Activated naive CD8-positive, alpha-beta T cell (primary cell): ENCODE data around the gene WIPF1.
A peak's percentile ranks its signal among the peaks of the same experiment; 100 is the strongest.
"Not testable (repeated sequence)": the region's sequence is repeated elsewhere in the genome, so short reads cannot be mapped to it uniquely, and the experiment has no call there.

Experiments
- H3K27ac Mint-ChIP-seq: one replicate; pipeline ENCODE4 v1.8.0; 2021; ENCODE audit warnings: mixed read lengths
- H3K27me3 Mint-ChIP-seq: one replicate; pipeline ENCODE4 v1.8.0; 2021; ENCODE audit warnings: mixed read lengths
- H3K36me3 Mint-ChIP-seq: one replicate; pipeline ENCODE4 v1.8.0; 2021; ENCODE audit warnings: mixed read lengths
- H3K4me1 Mint-ChIP-seq: one replicate; pipeline ENCODE4 v1.8.0; 2021; ENCODE audit warnings: low read depth, mixed read lengths
- H3K4me3 Mint-ChIP-seq: one replicate; pipeline ENCODE4 v1.8.0; 2021; ENCODE audit warnings: mild to moderate bottlenecking, mixed read lengths
- H3K9me3 Mint-ChIP-seq: one replicate; pipeline ENCODE4 v1.8.0; 2021; ENCODE audit warnings: low read depth, mixed read lengths

WIPF1 gene

DNA sequence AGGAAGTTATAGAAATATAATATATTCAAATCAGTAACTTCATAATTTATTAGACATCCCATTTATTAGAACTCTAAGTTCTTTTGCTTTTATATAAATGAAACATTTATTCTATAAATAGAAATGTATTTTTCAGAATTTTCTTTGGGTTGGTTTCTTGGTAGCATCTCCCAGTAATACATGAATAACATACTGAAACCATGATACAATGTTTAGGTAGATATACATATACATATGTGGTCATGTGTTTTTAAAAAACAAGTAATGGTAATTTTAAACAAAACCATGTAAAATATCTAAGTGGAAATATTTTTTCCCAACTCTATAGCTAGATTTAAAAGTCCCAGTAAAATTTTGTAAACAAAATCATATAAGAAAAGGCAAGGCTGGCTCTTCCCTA lies 36.9 kb downstream of the WIPF1 start:
- Mint-ChIP-seq H3K4me1 (peaks cover 17% of the 10 kb centered on the region), H3K4me3 (no peak overlapping the region), H3K27ac (peak overlapping the region; percentile 47), H3K36me3 (peaks cover 6% of the 10 kb centered on the region), H3K27me3 (no peaks in the 10 kb centered on the region), H3K9me3 (no peaks in the 10 kb centered on the region)

DNA sequence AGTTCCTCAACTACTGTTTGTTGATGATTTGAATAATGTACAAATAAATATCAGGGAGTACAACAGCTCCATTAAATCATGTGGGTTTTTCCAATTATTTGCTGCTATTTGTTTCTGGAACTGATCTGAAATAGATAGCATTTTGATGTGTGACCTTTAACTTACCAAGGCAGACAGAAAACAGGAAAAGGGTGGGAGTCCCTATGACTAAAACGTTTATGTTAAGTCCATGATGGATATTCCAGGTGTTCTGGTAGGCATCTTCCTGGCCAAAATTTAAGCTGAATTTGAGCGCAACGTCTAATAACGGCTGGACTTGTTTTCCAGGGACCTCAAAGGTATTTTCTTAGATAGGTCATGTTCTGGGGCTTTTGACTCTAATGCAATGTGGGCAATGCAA lies 41.6 kb downstream of the WIPF1 start:
- Mint-ChIP-seq H3K27ac (peak overlapping the region; percentile 66), H3K4me3 (no peak overlapping the region)

DNA sequence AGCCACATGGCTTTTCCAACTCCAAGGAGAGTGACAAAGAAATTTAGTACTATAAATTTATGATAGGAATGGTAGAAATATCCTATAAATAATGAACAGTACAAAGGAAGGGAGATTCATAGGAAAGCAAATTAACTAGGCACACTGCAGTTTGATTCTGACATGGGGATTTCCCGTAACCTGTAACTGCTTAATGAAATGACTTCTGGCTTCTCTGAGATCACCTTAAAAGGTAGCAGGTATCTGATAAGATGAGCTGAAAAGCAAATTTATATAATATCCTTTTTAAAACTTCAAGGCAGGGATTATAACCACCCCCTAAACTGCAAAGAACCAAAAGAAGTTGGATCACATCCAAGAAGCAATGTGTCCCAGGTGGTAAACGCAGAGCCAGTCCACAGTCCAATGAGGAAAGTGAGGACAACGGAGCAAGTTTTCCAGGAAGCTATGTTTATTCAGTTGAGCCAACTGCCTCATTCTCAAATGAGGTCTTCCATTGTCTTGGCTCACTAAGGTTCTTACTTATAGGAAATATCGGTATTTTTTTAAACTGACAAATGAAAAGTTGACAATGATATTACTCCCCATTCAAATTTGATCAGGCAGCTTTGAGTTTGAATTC lies 43.0 kb downstream of the WIPF1 start:
- H3K9me3 Mint-ChIP-seq, result no peaks in the 10 kb centered on the region
- H3K4me3 Mint-ChIP-seq, result peak overlapping the region; percentile 15
- peaks cover 3% of the 10 kb centered on the region for H3K36me3 Mint-ChIP-seq
- peaks cover 43% of the 10 kb centered on the region for H3K4me1 Mint-ChIP-seq
- H3K27me3 Mint-ChIP-seq, result no peaks in the 10 kb centered on the region
- peak overlapping the region; percentile 83 for H3K27ac Mint-ChIP-seq

More for the DNA sequence above, 41.6 kb downstream of the WIPF1 start:
- Mint-ChIP-seq H3K9me3 (no peaks in the 10 kb centered on the region), H3K4me1 (peaks cover 50% of the 10 kb centered on the region), H3K36me3 (peaks cover 3% of the 10 kb centered on the region), H3K27me3 (no peaks in the 10 kb centered on the region)

- peaks cover 3% of the 10 kb centered on the region for H3K36me3 Mint-ChIP-seq
- no peaks in the 10 kb centered on the region for H3K9me3 Mint-ChIP-seq
- peak overlapping the region; percentile 21 for H3K4me3 Mint-ChIP-seq
- H3K4me1 Mint-ChIP-seq, result peaks cover 44% of the 10 kb centered on the region
- peak overlapping the region; percentile 83 for H3K27ac Mint-ChIP-seq
- H3K27me3 Mint-ChIP-seq, result no peaks in the 10 kb centered on the region
Observed at GRCh38 chr2:174553811-174554493, 43.7 kb downstream of the WIPF1 start.

- H3K27me3 Mint-ChIP-seq, result no peaks in the 10 kb centered on the region
- no peak overlapping the region for H3K4me3 Mint-ChIP-seq
- H3K9me3 Mint-ChIP-seq, result no peaks in the 10 kb centered on the region
- H3K36me3 Mint-ChIP-seq, result peaks cover 5% of the 10 kb centered on the region
- H3K27ac Mint-ChIP-seq, result peak overlapping the region; percentile 75
- peaks cover 44% of the 10 kb centered on the region for H3K4me1 Mint-ChIP-seq
Observed at GRCh38 chr2:174552880-174553279, 44.7 kb downstream of the WIPF1 start.

DNA sequence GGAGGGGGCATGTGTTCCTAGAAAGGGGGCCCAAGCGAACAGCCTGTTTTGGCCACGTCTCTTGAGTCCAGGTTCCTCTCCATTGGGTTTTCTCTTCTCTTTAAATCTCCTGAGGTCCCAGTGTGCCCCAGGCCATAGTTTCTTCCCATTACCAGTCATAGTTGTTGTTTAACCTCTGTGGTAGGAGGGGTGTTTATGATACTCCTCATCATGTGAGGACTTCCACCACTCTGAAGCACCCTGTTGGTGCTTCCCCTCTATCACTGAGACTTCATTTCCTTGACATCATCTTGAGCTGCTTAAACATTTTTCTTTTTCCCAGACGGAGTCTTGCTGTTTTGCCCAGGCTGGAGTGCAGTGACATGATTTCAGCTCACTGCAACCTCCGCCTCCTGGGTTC lies 45.9 kb downstream of the WIPF1 start:
- H3K27ac Mint-ChIP-seq, result peak overlapping the region; percentile 75
- peaks cover 47% of the 10 kb centered on the region for H3K4me1 Mint-ChIP-seq
- H3K27me3 Mint-ChIP-seq, result no peaks in the 10 kb centered on the region
- no peak overlapping the region for H3K4me3 Mint-ChIP-seq
- H3K9me3 Mint-ChIP-seq, result no peaks in the 10 kb centered on the region
- peaks cover 8% of the 10 kb centered on the region for H3K36me3 Mint-ChIP-seq

GRCh38 chr2:174548646-174549045 lies 49.0 kb downstream of the WIPF1 start:
- not testable (repeated sequence) for H3K36me3 Mint-ChIP-seq, H3K27me3 Mint-ChIP-seq, H3K9me3 Mint-ChIP-seq, H3K4me3 Mint-ChIP-seq, H3K27ac Mint-ChIP-seq
- peaks cover 33% of the 10 kb centered on the region for H3K4me1 Mint-ChIP-seq

DNA sequence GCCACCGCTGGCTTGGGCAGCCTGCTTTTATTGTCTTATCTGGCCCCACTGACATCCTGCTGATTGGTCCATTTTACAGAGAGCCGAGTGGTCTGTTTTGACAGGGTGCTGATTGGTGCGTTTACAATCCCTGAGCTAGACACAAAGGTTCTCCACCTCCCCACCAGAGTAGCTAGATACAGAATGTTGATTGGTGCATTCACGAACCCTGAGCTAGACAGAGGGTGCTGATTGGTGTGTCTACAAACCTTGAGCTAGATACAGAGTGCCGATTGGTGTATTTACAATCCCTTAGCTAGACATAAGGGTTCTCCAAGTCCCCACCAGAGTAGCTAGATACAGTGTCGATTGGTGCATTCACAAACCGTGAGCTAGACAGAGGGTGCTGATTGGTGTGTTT lies 49.6 kb downstream of the WIPF1 start:
- H3K36me3 Mint-ChIP-seq, H3K27me3 Mint-ChIP-seq, H3K27ac Mint-ChIP-seq, H3K9me3 Mint-ChIP-seq, H3K4me3 Mint-ChIP-seq: not testable (repeated sequence)
- H3K4me1 Mint-ChIP-seq, result peaks cover 36% of the 10 kb centered on the region

- no peak overlapping the region for H3K4me3 Mint-ChIP-seq
- no peaks in the 10 kb centered on the region for H3K27me3 Mint-ChIP-seq
- H3K9me3 Mint-ChIP-seq, result no peaks in the 10 kb centered on the region
- peaks cover 5% of the 10 kb centered on the region for H3K36me3 Mint-ChIP-seq
- H3K4me1 Mint-ChIP-seq, result peaks cover 26% of the 10 kb centered on the region
- H3K27ac Mint-ChIP-seq, result peak overlapping the region; percentile 46
Observed at GRCh38 chr2:174546519-174547506, 50.8 kb downstream of the WIPF1 start.

- H3K4me3 Mint-ChIP-seq, result no peak overlapping the region
- H3K27ac Mint-ChIP-seq, result no peak overlapping the region
- no peaks in the 10 kb centered on the region for H3K9me3 Mint-ChIP-seq
- H3K27me3 Mint-ChIP-seq, result no peaks in the 10 kb centered on the region
- peaks cover 5% of the 10 kb centered on the region for H3K36me3 Mint-ChIP-seq
- peaks cover 24% of the 10 kb centered on the region for H3K4me1 Mint-ChIP-seq
Observed at GRCh38 chr2:174545240-174545639, 52.4 kb downstream of the WIPF1 start.

DNA sequence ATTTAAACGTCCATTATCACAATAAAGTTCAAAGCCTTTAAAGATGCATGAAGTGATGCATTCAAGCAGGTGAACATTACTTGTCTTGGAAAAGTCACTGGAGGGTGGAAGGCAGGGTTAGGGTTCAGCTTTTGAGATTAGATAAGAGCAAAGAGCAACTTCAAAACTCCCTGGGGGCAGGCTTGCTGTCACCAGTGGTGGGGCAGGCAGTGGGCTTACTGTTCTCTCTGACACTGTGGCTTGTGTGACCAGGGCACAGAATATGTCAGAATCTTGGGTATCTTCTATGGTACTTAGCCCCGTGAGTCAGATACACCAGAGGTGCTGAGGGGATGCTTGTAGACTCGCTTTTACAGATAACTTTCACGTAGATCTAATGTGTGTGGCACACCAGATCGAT lies 52.8 kb downstream of the WIPF1 start:
- Mint-ChIP-seq H3K4me1 (peaks cover 24% of the 10 kb centered on the region), H3K9me3 (no peaks in the 10 kb centered on the region), H3K36me3 (peaks cover 5% of the 10 kb centered on the region), H3K27ac (no peak overlapping the region), H3K4me3 (no peak overlapping the region), H3K27me3 (no peaks in the 10 kb centered on the region)

DNA sequence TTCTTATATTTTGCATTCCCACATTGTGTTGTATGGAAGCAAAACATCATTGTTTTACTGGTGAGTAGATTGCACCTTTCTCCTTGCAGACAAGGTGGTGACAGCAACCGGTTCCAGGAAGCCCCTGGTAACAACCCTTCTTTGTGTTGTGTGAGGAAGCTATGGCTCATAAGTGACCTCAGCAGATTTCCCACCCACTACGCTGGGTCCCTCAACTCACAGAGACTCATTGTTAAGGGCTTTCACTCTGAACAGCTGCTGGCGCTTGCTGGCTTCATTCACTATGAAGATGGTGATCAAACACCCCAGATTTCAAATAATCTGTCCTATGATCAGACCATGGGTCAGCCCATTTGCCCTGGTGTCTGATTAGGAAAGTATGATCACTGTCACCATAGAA lies 53.4 kb downstream of the WIPF1 start:
- no peaks in the 10 kb centered on the region for H3K27me3 Mint-ChIP-seq
- no peak overlapping the region for H3K4me3 Mint-ChIP-seq
- peaks cover 26% of the 10 kb centered on the region for H3K4me1 Mint-ChIP-seq
- H3K27ac Mint-ChIP-seq, result no peak overlapping the region
- H3K9me3 Mint-ChIP-seq, result no peaks in the 10 kb centered on the region
- peaks cover 5% of the 10 kb centered on the region for H3K36me3 Mint-ChIP-seq

DNA sequence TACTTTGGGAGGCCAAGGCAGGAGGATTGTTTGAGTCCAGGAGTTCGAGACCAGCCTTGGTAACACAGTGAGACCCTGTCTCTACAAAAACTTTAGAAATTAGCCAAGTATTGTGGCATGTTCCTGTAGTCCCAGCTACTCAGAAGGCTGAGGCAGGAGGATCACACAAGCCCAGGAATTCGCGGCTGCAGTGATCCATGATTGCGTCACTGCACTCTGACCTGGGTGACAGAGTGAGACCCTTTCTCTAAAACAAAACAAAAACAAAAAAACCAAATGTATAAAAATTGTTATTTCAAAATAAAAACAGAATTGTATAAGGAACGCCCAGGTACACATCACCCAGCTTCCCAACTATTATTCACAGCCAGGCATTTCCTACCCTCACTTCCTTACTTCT lies 56.7 kb downstream of the WIPF1 start:
- Mint-ChIP-seq H3K9me3 (no peaks in the 10 kb centered on the region), H3K27me3 (no peaks in the 10 kb centered on the region), H3K36me3 (no peaks in the 10 kb centered on the region), H3K27ac (no peak overlapping the region), H3K4me1 (peaks cover 24% of the 10 kb centered on the region), H3K4me3 (no peak overlapping the region)

DNA sequence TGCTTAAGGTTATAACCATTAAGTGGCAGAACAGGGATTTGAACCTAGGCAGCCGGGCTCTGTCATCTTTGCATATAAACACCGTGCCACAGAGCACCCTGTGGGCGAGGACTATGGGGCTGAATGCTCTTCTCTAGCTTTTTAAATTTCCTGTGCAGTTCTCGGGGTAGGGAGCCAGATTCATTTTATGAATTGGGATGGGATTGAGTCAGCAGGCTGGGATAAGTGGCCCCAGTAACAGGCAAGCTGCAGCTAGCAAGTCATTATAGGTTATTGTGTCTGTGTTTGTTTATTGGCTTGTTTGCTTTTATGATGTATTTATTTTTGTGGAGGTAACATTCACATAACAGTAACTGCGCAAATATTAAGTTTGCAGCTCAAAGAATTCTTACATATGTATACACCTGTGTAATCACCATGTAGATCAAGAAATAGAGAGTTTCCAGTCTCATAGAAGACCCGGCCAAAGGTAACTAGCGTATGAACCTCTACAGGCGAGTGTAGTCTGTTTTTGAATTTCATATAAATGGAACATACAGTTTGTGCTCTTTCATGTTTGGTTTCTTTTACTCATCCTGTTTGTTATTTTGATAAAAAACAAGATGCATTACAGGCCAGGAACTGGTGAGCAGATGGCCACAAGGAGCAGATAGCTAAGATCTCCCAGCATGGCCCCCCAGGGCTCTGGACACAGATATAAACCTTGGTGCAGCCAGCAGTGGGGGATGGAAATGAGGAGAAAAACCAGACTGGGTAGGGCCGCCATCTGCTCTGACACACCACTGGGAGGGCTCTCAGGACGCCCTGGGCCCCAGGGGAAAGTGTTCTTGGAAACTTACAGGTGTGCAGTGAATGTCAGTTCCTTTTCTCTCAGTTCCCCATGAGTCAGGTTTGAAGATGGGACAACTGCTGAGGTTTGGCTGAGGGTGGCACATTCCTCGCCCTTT lies 61.6 kb downstream of the WIPF1 start:
- Mint-ChIP-seq H3K4me3 (no peak overlapping the region), H3K27me3 (no peaks in the 10 kb centered on the region), H3K9me3 (no peaks in the 10 kb centered on the region), H3K36me3 (no peaks in the 10 kb centered on the region), H3K27ac (no peak overlapping the region), H3K4me1 (peaks cover 10% of the 10 kb centered on the region)
